ENCODE data around the gene TMPRSS9. TPM values are rescaled to one million over a fixed set of nuclear protein-coding genes. Genes with fewer than 3 reads are reported as not detected.

TMPRSS9 gene
- total and polyA plus RNA-seq, 9 donors = 0.05 to 0.51 (median 0.19) TPM; not detected in 1

GRCh38 chr19:2319551-2319950 lies 40.5 kb upstream of the TMPRSS9 start:
- peaks cover 0 to 5% of the 10 kb centered on the region in 2 donors for H3K9me3 ChIP-seq
- TF ChIP-seq POLR2A (IDR thresholded peaks at IDR 0.05) = no peak
- TF ChIP-seq EP300 (IDR thresholded peaks at IDR 0.05) = no peak
- no peak for TF ChIP-seq CTCF (IDR thresholded peaks at IDR 0.05)
- H3K27me3 ChIP-seq = no peaks in the 10 kb centered on the region
- WGBS, 3 donors = 87 to 93% (median 91%) methylated on average over 17 to 20 of the region's 20 CpGs
- H3K27ac ChIP-seq = no peak overlapping the region
- no peaks in the 10 kb centered on the region for H3K36me3 ChIP-seq
- no peaks in the 10 kb centered on the region for H3K4me1 ChIP-seq (ENCODE audit: insufficient read depth)
- intact Hi-C loops (cut with DNase I) = no loop called here
- no peak overlapping the region for H3K4me3 ChIP-seq
- no peak for DNase-seq

GRCh38 chr19:2320049-2320448 lies 40.0 kb upstream of the TMPRSS9 start:
- H3K36me3 ChIP-seq = no peaks in the 10 kb centered on the region
- DNase-seq = no peak
- peaks cover 0 to under 1% of the 10 kb centered on the region in 2 donors for H3K9me3 ChIP-seq
- H3K27ac ChIP-seq = no peak overlapping the region
- intact Hi-C loops (cut with DNase I) = no loop called here
- H3K4me3 ChIP-seq = no peak overlapping the region
- 68 to 76% (median 72%) methylated on average over 12 of the region's 12 CpGs for WGBS, 3 donors
- TF ChIP-seq POLR2A (IDR thresholded peaks at IDR 0.05) (no peak), EP300 (IDR thresholded peaks at IDR 0.05) (no peak), CTCF (IDR thresholded peaks at IDR 0.05) (no peak)
- H3K4me1 ChIP-seq (ENCODE audit: insufficient read depth) = no peaks in the 10 kb centered on the region
- no peaks in the 10 kb centered on the region for H3K27me3 ChIP-seq

- Histone ChIP-seq H3K9me3 (no peaks in the 10 kb centered on the region), H3K36me3 (no peaks in the 10 kb centered on the region), H3K4me1 (ENCODE audit: insufficient read depth) (no peaks in the 10 kb centered on the region), H3K4me3 (no peak overlapping the region), H3K27me3 (no peaks in the 10 kb centered on the region), H3K27ac (no peak overlapping the region)
- TF ChIP-seq EP300 (IDR thresholded peaks at IDR 0.05) = no peak
- no peak for TF ChIP-seq POLR2A (IDR thresholded peaks at IDR 0.05)
- TF ChIP-seq CTCF (IDR thresholded peaks at IDR 0.05) = no peak
- 80 to 85% (median 83%) methylated on average over 12 of the region's 12 CpGs for WGBS, 3 donors
- DNase-seq = no peak
- intact Hi-C loops (cut with DNase I) = no loop called here
These were observed 39.1 kb upstream of the TMPRSS9 start for GRCh38 chr19:2320939-2321338.

- no peaks in the 10 kb centered on the region for H3K9me3 ChIP-seq
- no peaks in the 10 kb centered on the region for H3K4me1 ChIP-seq (ENCODE audit: insufficient read depth)
- no peaks in the 10 kb centered on the region for H3K27me3 ChIP-seq
- no peaks in the 10 kb centered on the region for H3K36me3 ChIP-seq
- 82 to 85% (median 85%) methylated on average over 33 to 39 of the region's 39 CpGs for WGBS, 3 donors
- intact Hi-C loops (cut with DNase I) = no loop called here
- no peak overlapping the region for H3K4me3 ChIP-seq
- no peak for DNase-seq
- TF ChIP-seq POLR2A (IDR thresholded peaks at IDR 0.05) = no peak
- TF ChIP-seq CTCF (IDR thresholded peaks at IDR 0.05) = no peak
- TF ChIP-seq EP300 (IDR thresholded peaks at IDR 0.05) = no peak
- no peak overlapping the region for H3K27ac ChIP-seq
These were observed 38.3 kb upstream of the TMPRSS9 start for GRCh38 chr19:2321565-2322283.

All from ovary (tissue), 9 donors.